Ishikawa (cell line): ENCODE measurements around the gene VNN1.

Source experiments
- CEBPB ChIP-seq: IDR thresholded peaks from 2 replicates; pipeline ENCODE4 v1.6.1; 2012
- CREB1 ChIP-seq: IDR thresholded peaks from 2 replicates; pipeline ENCODE4 v1.6.1; 2012; ENCODE audit warnings: low read depth
- EGR1 ChIP-seq: IDR thresholded peaks from 2 replicates; pipeline ENCODE4 v1.6.1; 2012
- EP300 ChIP-seq: IDR thresholded peaks from 2 replicates; pipeline ENCODE4 v1.6.1; 2012; ENCODE audit warnings: borderline replicate concordance
- FOXM1 ChIP-seq: IDR thresholded peaks from 2 replicates; pipeline ENCODE4 v1.6.1; 2012; ENCODE audit warnings: low read depth, borderline replicate concordance
- NFIC ChIP-seq: IDR thresholded peaks from 2 replicates; pipeline ENCODE4 v1.6.1; 2012
- RAD21 ChIP-seq: IDR thresholded peaks from 2 replicates; pipeline ENCODE4 v1.6.1; 2012; ENCODE audit warnings: low read depth
- TAF1 ChIP-seq: IDR thresholded peaks from 2 replicates; pipeline ENCODE4 v1.6.1; 2012; ENCODE audit warnings: low read depth, mild to moderate bottlenecking
- TCF12 ChIP-seq: IDR thresholded peaks from 2 replicates; pipeline ENCODE4 v1.6.1; 2012; ENCODE audit warnings: low read depth
- TEAD4 ChIP-seq: IDR thresholded peaks from 2 replicates; pipeline ENCODE4 v1.6.1; 2012
- USF1 ChIP-seq: IDR thresholded peaks from 2 replicates; pipeline ENCODE4 v1.6.1; 2012
- YY1 ChIP-seq: IDR thresholded peaks from 2 replicates; pipeline ENCODE4 v1.6.1; 2012; ENCODE audit warnings: low read depth
- ZBTB7A ChIP-seq: IDR thresholded peaks from 2 replicates; pipeline ENCODE4 v1.6.1; 2012; ENCODE audit warnings: low read depth
- TF ChIP-seq, protein P1 (sequence below): IDR thresholded peaks from 2 replicates; pipeline ENCODE4 v1.6.1; 2012; ENCODE audit warnings: low read depth, mild to moderate bottlenecking
- TF ChIP-seq, protein P2 (sequence below): IDR thresholded peaks from 2 replicates; pipeline ENCODE4 v1.6.1; 2012

The VNN1 gene

GRCh38 chr6:132736239-132736638, 22.4 kb upstream of the VNN1 start:
- no peak for TF ChIP-seq NFIC
- no peak for TF ChIP-seq USF1

- TF ChIP-seq ZBTB7A (no peak), EP300 (no peak), RAD21 (peak; percentile 37)
Measured at GRCh38 chr6:132734694-132735236, 20.9 kb upstream of the VNN1 start.

GRCh38 chr6:132733814-132734213, 20.0 kb upstream of the VNN1 start:
- TF ChIP-seq EGR1, result no peak
- TF ChIP-seq TAF1, result no peak
- TF ChIP-seq TEAD4, result no peak
- no peak for TF ChIP-seq CREB1
- TF ChIP-seq FOXM1, result no peak
- TF ChIP-seq ZBTB7A, result no peak
- TF ChIP-seq CEBPB, result no peak
- no peak for TF ChIP-seq EP300
- TF ChIP-seq, protein P1, sequence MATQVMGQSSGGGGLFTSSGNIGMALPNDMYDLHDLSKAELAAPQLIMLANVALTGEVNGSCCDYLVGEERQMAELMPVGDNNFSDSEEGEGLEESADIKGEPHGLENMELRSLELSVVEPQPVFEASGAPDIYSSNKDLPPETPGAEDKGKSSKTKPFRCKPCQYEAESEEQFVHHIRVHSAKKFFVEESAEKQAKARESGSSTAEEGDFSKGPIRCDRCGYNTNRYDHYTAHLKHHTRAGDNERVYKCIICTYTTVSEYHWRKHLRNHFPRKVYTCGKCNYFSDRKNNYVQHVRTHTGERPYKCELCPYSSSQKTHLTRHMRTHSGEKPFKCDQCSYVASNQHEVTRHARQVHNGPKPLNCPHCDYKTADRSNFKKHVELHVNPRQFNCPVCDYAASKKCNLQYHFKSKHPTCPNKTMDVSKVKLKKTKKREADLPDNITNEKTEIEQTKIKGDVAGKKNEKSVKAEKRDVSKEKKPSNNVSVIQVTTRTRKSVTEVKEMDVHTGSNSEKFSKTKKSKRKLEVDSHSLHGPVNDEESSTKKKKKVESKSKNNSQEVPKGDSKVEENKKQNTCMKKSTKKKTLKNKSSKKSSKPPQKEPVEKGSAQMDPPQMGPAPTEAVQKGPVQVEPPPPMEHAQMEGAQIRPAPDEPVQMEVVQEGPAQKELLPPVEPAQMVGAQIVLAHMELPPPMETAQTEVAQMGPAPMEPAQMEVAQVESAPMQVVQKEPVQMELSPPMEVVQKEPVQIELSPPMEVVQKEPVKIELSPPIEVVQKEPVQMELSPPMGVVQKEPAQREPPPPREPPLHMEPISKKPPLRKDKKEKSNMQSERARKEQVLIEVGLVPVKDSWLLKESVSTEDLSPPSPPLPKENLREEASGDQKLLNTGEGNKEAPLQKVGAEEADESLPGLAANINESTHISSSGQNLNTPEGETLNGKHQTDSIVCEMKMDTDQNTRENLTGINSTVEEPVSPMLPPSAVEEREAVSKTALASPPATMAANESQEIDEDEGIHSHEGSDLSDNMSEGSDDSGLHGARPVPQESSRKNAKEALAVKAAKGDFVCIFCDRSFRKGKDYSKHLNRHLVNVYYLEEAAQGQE, result no peak
- no peak for TF ChIP-seq RAD21
- no peak for TF ChIP-seq TCF12
- TF ChIP-seq USF1, result no peak
- no peak for TF ChIP-seq NFIC
- no peak for TF ChIP-seq YY1
- TF ChIP-seq, protein P2, sequence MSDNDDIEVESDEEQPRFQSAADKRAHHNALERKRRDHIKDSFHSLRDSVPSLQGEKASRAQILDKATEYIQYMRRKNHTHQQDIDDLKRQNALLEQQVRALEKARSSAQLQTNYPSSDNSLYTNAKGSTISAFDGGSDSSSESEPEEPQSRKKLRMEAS, result no peak

GRCh38 chr6:132733283-132733682, 19.4 kb upstream of the VNN1 start:
- TF ChIP-seq EGR1, result no peak
- no peak for TF ChIP-seq TAF1
- no peak for TF ChIP-seq RAD21

DNA sequence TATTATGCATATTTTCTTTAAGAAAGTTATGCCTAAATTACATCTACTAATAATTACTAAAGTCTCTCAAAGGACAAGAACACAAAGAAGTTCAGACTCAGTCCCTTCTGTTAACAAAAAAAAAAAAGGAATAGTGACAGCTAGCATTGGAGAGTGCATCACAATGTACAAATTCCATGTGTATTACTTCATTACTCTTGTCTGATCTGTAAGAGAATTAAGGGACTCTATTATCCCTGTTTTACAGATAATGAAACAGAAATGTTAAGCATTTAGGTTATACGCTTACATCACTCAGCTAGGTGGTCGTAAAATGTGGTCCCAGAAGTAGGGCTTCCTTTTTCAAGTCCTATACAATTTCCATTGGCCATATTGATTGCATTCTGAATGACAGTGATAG, 17.2 kb upstream of the VNN1 start:
- TF ChIP-seq RAD21 (no peak), EP300 (no peak), ZBTB7A (no peak), YY1 (no peak), TCF12 (no peak), CEBPB (no peak), TAF1 (no peak), EGR1 (no peak), CREB1 (no peak), USF1 (no peak), FOXM1 (no peak), NFIC (no peak), TEAD4 (no peak)
- TF ChIP-seq, protein P1, result no peak
- TF ChIP-seq, protein P2, result no peak

- TF ChIP-seq, protein P1, result no peak
- TF ChIP-seq TAF1 (no peak), EP300 (no peak), TEAD4 (no peak), USF1 (no peak), EGR1 (no peak), RAD21 (no peak), YY1 (no peak), FOXM1 (no peak), ZBTB7A (no peak), TCF12 (no peak), CEBPB (no peak), CREB1 (no peak)
- TF ChIP-seq, protein P2, result no peak
Measured at GRCh38 chr6:132730560-132730959, 16.7 kb upstream of the VNN1 start.
